Measurements from ENCODE around the gene CARD14. TPM values are rescaled to one million over a fixed set of nuclear protein-coding genes. Genes with fewer than 3 reads are reported as not detected.
A peak's percentile ranks its signal among the peaks of the same experiment; 100 is the strongest.

The CARD14 gene
- total RNA-seq, 1 experiment from 2014 or later: 0.09 TPM

DNA sequence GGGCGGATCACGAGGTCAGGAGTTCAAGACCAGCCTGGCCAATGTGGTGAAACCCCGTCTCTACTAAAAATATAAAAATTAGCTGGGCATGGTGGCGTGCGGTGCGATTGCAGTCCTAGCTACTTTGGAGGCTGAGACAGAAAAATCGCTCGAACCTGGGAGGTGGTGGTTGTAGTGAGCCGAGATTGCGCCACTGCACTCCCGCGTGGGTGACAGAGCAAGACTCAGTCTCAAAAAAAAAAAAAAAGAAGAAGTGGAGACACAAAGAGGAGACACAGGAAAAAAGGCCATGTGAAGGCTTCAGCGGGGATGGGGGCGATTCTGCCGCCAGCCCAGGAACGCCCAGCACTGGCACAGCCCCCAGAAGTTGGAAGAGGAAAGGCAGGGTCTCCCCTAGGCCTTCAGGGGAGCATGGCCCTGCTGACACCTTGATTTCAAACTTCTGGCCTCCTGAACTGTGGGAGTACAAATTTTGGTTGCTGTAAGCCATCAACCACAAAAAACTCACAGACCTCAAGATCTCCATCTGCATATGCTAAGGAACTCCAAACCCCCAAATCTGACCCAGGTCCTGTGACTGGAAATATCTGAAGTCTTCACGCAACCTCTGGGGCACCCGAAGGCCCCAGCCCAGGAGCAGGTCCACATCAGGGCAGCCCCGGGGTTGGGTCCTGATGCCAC, 43.3 kb downstream of the CARD14 start:
- Histone ChIP-seq H3K27me3 (replicated peaks; ENCODE audit: insufficient read depth, low read depth, low read length, poor library complexity) (no peaks in the 10 kb centered on the region), H3K4me3 (ENCODE audit: low read depth, low read length, poor library complexity, severe bottlenecking) (no peak overlapping the region), H3K4me1 (ENCODE audit: insufficient read depth, low read length, poor library complexity, severe bottlenecking) (peaks cover 23% of the 10 kb centered on the region), H3K9me3 (ENCODE audit: low read depth, low read length, poor library complexity, severe bottlenecking) (no peaks in the 10 kb centered on the region), H3K36me3 (ENCODE audit: insufficient read depth, low read length, poor library complexity, severe bottlenecking) (no peaks in the 10 kb centered on the region), H3K27ac (ENCODE audit: low read depth, low read length, poor library complexity, severe bottlenecking) (peak overlapping the region; percentile 66)
- DNase-seq (ENCODE audit: low spot score): peak; percentile 35
- intact Hi-C loops (cut with micrococcal nuclease; ENCODE audit: unreplicated experiment): no loop called here
- BruUV-seq (replicated peaks): no TSS peak
- CTCF ChIA-PET: no interaction called here
- POLR2A ChIA-PET (ENCODE audit: low non-redundant PET): no interaction called here
- TF ChIP-seq, protein P1, sequence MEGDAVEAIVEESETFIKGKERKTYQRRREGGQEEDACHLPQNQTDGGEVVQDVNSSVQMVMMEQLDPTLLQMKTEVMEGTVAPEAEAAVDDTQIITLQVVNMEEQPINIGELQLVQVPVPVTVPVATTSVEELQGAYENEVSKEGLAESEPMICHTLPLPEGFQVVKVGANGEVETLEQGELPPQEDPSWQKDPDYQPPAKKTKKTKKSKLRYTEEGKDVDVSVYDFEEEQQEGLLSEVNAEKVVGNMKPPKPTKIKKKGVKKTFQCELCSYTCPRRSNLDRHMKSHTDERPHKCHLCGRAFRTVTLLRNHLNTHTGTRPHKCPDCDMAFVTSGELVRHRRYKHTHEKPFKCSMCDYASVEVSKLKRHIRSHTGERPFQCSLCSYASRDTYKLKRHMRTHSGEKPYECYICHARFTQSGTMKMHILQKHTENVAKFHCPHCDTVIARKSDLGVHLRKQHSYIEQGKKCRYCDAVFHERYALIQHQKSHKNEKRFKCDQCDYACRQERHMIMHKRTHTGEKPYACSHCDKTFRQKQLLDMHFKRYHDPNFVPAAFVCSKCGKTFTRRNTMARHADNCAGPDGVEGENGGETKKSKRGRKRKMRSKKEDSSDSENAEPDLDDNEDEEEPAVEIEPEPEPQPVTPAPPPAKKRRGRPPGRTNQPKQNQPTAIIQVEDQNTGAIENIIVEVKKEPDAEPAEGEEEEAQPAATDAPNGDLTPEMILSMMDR (conservative IDR thresholded peaks at IDR 0.05; ENCODE audit: low read depth, low read length): no peak

GRCh38 chr17:80213643-80213975, 43.8 kb downstream of the CARD14 start:
- H3K27me3 ChIP-seq (replicated peaks; ENCODE audit: insufficient read depth, low read depth, low read length, poor library complexity): no peaks in the 10 kb centered on the region
- ChIA-PET CTCF (no interaction called here), POLR2A (ENCODE audit: low non-redundant PET) (no interaction called here)
- no peak overlapping the region for H3K4me3 ChIP-seq (ENCODE audit: low read depth, low read length, poor library complexity, severe bottlenecking)
- peak overlapping the region; percentile 66 for H3K27ac ChIP-seq (ENCODE audit: low read depth, low read length, poor library complexity, severe bottlenecking)
- peaks cover 23% of the 10 kb centered on the region for H3K4me1 ChIP-seq (ENCODE audit: insufficient read depth, low read length, poor library complexity, severe bottlenecking)
- BruUV-seq (replicated peaks): no TSS peak
- no peaks in the 10 kb centered on the region for H3K36me3 ChIP-seq (ENCODE audit: insufficient read depth, low read length, poor library complexity, severe bottlenecking)
- no peak for TF ChIP-seq EZH2 (IDR thresholded peaks at IDR 0.05; ENCODE audit: borderline replicate concordance, low read depth, low read length, poor library complexity, severe bottlenecking)
- TF ChIP-seq, protein P1 (conservative IDR thresholded peaks at IDR 0.05; ENCODE audit: low read depth, low read length): no peak
- intact Hi-C loops (cut with micrococcal nuclease; ENCODE audit: unreplicated experiment): no loop called here
- no peak for DNase-seq (ENCODE audit: low spot score)
- H3K9me3 ChIP-seq (ENCODE audit: low read depth, low read length, poor library complexity, severe bottlenecking): no peaks in the 10 kb centered on the region

DNA sequence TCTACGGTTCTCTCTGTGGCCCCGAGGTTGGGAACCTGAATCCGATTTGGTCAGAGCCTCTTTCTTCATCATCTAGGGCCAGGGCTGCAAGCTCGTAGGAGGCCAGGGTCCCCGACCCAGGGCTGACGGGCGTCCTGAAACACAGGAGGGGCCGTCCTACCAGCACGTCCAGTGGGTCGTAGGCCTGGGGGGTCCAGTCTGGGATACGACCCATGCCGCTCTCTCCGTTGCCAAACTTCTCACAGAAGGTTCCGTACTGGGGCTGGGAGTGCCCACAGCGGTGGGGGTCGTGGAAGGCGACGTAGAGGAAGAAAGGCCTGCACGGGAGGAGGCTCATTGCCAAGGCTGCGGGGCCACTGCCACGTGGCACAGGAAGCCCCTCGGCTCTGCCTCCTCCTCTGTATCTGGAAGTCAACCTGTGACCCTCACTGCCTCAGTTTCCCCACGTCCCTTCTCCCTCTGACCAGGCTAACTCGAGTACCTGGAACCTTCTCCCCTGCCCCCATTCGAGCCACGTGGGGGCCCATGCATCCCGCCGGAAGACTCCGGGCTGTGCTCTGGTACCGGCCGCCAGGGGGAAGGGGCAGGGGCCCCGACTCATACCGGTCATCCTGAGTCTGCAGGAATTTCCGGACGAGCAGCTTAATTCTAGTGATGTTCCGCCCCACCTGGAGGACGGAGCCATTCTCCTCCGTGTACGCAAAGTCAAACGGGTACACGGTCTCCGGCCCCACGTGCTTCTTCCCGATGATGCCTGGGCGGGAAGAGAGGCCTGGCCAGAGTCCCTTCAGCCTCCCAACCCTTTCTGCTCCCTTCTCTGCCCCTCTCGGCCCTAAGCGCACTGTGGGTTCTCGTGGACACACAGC, 44.4 kb downstream of the CARD14 start:
- no peaks in the 10 kb centered on the region for H3K36me3 ChIP-seq (ENCODE audit: insufficient read depth, low read length, poor library complexity, severe bottlenecking)
- intact Hi-C loops (cut with micrococcal nuclease; ENCODE audit: unreplicated experiment): no loop called here

More for the DNA sequence above, 44.4 kb downstream of the CARD14 start:
- no peak for DNase-seq (ENCODE audit: low spot score)
- no peak for TF ChIP-seq EZH2 (IDR thresholded peaks at IDR 0.05; ENCODE audit: borderline replicate concordance, low read depth, low read length, poor library complexity, severe bottlenecking)
- TF ChIP-seq, protein P1 (conservative IDR thresholded peaks at IDR 0.05; ENCODE audit: low read depth, low read length): no peak
- no TSS peak for BruUV-seq (replicated peaks)
- Histone ChIP-seq H3K27me3 (replicated peaks; ENCODE audit: insufficient read depth, low read depth, low read length, poor library complexity) (no peaks in the 10 kb centered on the region), H3K27ac (ENCODE audit: low read depth, low read length, poor library complexity, severe bottlenecking) (no peak overlapping the region), H3K4me1 (ENCODE audit: insufficient read depth, low read length, poor library complexity, severe bottlenecking) (peaks cover 26% of the 10 kb centered on the region), H3K9me3 (ENCODE audit: low read depth, low read length, poor library complexity, severe bottlenecking) (no peaks in the 10 kb centered on the region), H3K4me3 (ENCODE audit: low read depth, low read length, poor library complexity, severe bottlenecking) (no peak overlapping the region)
- ChIA-PET CTCF (no interaction called here), POLR2A (ENCODE audit: low non-redundant PET) (interaction anchor here (0.6 kb wide), 1 partner anchor 88 kb away, joined by 3 read pairs; no protein-coding TSS in a partner anchor)
